Keratinocyte (primary cell): Measurements from ENCODE around the gene ACSL6.

ENCODE experiments used
- EZH2 ChIP-seq: IDR thresholded peaks from one replicate; pipeline ENCODE4 v1.6.1; 2012; ENCODE audit warnings: inconsistent platforms, mild to moderate bottlenecking, low read length, moderate library complexity
- TF ChIP-seq, protein P1 (sequence below), 3 experiments: IDR thresholded peaks in 1 of 3; conservative IDR thresholded peaks in 1 of 3; optimal IDR thresholded peaks in 1 of 3; 2 replicates in 2 of 3; 3 replicates in 1 of 3; pipeline versions ENCODE3 to v1.5.1; 2011; ENCODE audit warnings: low read length in 3 of 3, mild to moderate bottlenecking in 3 of 3, moderate library complexity in 2 of 3, control low read depth in 1 of 3, inconsistent platforms in 1 of 3; ENCODE audit not compliant: insufficient read depth in 2 of 3; ENCODE audit errors: extremely low read depth in 1 of 3

GRCh38 chr5:132003982-132004381, 7.5 kb downstream of the ACSL6 start:
- TF ChIP-seq EZH2 = no peak
- TF ChIP-seq, protein P1, sequence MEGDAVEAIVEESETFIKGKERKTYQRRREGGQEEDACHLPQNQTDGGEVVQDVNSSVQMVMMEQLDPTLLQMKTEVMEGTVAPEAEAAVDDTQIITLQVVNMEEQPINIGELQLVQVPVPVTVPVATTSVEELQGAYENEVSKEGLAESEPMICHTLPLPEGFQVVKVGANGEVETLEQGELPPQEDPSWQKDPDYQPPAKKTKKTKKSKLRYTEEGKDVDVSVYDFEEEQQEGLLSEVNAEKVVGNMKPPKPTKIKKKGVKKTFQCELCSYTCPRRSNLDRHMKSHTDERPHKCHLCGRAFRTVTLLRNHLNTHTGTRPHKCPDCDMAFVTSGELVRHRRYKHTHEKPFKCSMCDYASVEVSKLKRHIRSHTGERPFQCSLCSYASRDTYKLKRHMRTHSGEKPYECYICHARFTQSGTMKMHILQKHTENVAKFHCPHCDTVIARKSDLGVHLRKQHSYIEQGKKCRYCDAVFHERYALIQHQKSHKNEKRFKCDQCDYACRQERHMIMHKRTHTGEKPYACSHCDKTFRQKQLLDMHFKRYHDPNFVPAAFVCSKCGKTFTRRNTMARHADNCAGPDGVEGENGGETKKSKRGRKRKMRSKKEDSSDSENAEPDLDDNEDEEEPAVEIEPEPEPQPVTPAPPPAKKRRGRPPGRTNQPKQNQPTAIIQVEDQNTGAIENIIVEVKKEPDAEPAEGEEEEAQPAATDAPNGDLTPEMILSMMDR (optimal IDR thresholded peaks at IDR 0.05 in 1 of 3, IDR thresholded peaks at IDR 0.05 in 1 of 3, conservative IDR thresholded peaks at IDR 0.05 in 1 of 3; ENCODE audit: extremely low read depth in 1 of 3, insufficient read depth in 2 of 3, low read length in 3 of 3) = no peak
